Effector CD8-positive, alpha-beta T cell (primary cell): Measurements from ENCODE around the gene SLC51B.
"Not testable (repeated sequence)": the region's sequence is repeated elsewhere in the genome, so short reads cannot be mapped to it uniquely, and the experiment has no call there.

Experiments
- DNase-seq: peaks from one replicate; lab custom pipeline; 2025; lab: John Stamatoyannopoulos, UW

The SLC51B gene

GRCh38 chr15:65041787-65042186 is 3.4 kb upstream of the SLC51B start:
- no peak for DNase-seq

GRCh38 chr15:65042776-65043327 is 2.3 kb upstream of the SLC51B start:
- DNase-seq = no peak

- DNase-seq = not testable (repeated sequence)
Measured at GRCh38 chr15:65044218-65044617, 969 bp upstream of the SLC51B start.

- no peak for DNase-seq
Measured at GRCh38 chr15:65048241-65048640, 3.1 kb downstream of the SLC51B start.

DNA sequence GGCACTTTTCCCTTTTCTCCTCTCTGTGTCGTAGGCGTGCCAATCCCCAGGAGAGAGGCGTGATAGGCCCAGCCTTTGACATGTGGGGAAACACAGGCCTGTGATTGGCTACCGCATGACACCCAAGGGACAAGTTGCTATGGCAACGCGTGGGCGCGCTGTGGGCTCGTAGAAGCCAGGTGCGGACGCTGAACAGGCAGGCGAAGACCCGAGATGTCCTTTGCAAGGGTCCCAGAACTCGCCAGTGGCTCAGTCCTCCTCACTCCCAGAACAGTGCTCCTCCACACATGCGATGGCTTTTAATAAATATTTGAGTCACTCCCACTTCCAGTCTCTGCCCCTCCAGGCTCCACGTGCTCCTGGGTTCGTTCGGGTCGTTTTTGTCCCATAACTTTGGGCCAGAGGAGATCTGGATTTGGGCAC is 4.2 kb downstream of the SLC51B start:
- peak; percentile 78 for DNase-seq

GRCh38 chr15:65050270-65050669 is 5.1 kb downstream of the SLC51B start:
- no peak for DNase-seq

DNA sequence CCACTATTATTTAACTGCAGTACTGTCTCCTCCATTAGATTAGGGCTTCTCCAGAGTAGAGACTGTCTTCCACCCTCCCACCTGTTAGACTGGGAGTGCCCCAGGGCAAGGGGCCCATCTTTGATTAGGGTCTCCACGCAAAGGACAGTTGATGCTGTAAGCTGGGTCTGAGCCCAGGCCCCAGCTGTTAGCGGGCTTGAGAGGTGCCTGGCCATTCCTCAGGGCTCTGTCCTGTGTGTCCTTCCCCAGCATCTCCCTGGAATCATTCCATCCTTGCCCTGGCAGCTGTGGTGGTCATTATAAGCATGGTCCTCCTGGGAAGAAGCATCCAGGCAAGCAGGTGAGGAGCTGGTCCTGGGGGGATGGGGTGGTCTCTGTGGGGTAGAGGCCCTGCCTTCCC is 6.1 kb downstream of the SLC51B start:
- no peak for DNase-seq

- DNase-seq = no peak
Measured at GRCh38 chr15:65052956-65053355, 7.8 kb downstream of the SLC51B start.

- DNase-seq = peak; percentile 19
Measured at GRCh38 chr15:65054333-65055200, 9.4 kb downstream of the SLC51B start.

DNA sequence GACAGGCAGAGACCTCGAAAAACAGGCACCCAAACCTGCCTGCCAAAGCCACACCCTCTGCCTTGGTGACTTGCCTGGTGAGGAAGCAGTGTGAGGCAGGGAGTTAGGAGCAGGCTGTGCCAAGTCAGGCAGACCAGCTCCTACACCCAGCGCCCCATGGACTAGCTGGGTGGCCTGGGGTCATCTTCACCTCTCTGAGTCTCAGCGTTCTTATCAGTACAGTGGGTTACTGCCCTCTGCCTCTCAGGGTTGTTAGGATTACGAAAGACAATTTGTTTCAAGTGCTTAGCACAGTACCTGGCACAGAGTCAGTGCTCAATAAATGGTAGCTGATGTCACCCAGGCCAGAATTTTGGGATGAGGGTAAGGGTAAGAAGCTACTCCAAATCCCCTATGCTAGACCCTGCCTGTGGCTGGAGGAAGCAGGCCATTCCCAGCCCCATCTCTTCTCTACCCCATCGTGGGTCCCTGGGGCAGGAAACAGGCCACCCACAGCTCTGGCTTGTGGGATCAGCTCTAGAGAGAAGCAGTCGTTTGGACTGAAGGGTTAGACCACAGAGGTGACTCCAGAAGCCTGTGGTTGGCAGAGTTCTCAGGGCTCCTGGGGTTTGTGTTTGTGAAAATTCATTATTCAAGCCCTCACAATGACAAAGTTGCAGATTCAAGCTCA is 10.1 kb downstream of the SLC51B start:
- no peak for DNase-seq

- DNase-seq = no peak
Measured at GRCh38 chr15:65056106-65056505, 10.9 kb downstream of the SLC51B start.

GRCh38 chr15:65056868-65057548 is 11.8 kb downstream of the SLC51B start:
- DNase-seq = no peak

DNA sequence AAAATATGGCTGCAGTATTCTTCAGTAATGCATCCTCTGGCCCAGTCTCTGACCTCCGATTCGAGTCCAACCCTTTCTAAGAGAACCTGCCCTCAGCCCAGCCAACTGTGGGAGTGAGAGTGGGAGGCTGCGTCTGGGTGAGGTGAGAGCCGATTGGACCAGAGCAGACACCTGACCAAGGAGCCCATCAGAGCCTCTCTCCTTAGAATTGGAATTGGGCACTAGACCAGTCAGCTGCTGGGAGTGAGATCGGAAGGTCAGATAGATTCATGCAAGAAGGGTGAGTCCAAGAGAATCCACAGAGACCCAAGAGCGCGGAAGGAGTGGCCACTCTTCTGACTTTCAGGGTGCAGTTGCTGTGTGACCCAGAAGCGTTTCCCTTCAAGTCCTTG is 12.4 kb downstream of the SLC51B start:
- no peak for DNase-seq

- no peak for DNase-seq
Measured at GRCh38 chr15:65058394-65059368, 13.5 kb downstream of the SLC51B start.

DNA sequence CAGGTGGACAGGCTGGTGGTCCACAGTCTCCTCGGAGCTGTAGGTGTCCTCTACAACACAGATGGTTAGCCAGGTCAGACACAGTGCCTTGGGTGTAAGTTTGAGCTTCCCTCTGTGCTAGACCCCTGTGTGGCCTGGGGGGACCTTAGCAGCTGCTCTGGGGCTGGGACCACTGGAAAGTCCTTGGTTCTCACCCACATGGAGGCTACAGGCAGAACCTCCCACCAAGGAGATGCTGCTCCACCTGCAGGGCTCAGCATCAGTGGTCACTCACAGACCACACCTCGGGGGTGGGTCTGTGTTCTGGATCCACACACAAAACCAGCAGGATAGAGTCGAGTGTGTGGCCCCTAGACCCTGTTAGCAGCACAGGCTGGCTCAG is 14.2 kb downstream of the SLC51B start:
- no peak for DNase-seq

GRCh38 chr15:65059931-65060596 is 14.9 kb downstream of the SLC51B start:
- DNase-seq = no peak

- DNase-seq = no peak
Measured at GRCh38 chr15:65060641-65061397, 15.6 kb downstream of the SLC51B start.

DNA sequence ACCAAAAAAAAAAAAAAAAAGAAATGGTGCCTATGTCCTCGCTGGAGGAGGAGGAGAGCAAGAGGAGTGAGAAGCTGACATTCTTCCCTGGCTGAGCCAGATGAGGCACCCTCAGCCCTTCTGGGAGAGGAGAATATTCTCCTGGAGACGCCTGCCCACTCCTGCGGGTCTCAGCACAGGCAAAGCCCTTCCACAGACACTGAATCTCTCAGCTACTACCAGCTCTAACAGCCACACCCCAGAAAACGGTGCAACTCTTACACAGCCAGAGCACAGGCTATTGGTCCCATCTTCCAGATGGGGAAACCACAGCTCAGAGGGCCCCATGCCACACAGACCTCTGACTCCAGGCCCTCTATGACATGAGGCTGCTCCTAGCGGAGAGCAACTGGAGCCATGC is 16.9 kb downstream of the SLC51B start:
- DNase-seq = no peak

GRCh38 chr15:65062726-65063125 is 17.5 kb downstream of the SLC51B start:
- no peak for DNase-seq
